HS-27A (cell line): ENCODE data around the gene JPH3.
"Not testable (repeated sequence)": the region's sequence is repeated elsewhere in the genome, so short reads cannot be mapped to it uniquely, and the experiment has no call there.

Experiments
- DNase-seq: peaks from one replicate; pipeline ENCODE4 v3.0.0-alpha.2; 2012; ENCODE audit warnings: low read depth, missing footprints

Gene JPH3

GRCh38 chr16:87715231-87715630 lies 112.9 kb downstream of the JPH3 start:
- no peak for DNase-seq

- DNase-seq = no peak
Observed at GRCh38 chr16:87715658-87716057, 113.3 kb downstream of the JPH3 start.

GRCh38 chr16:87718831-87719230 lies 116.5 kb downstream of the JPH3 start:
- DNase-seq = not testable (repeated sequence)

GRCh38 chr16:87720446-87720845 lies 118.1 kb downstream of the JPH3 start:
- DNase-seq = no peak

GRCh38 chr16:87721622-87722585 lies 119.6 kb downstream of the JPH3 start:
- DNase-seq = no peak

GRCh38 chr16:87722590-87723225 lies 120.4 kb downstream of the JPH3 start:
- no peak for DNase-seq

GRCh38 chr16:87723226-87723623 lies 120.9 kb downstream of the JPH3 start:
- no peak for DNase-seq

- no peak for DNase-seq
Observed at GRCh38 chr16:87724490-87725291, 122.4 kb downstream of the JPH3 start.

GRCh38 chr16:87725596-87726235 lies 123.4 kb downstream of the JPH3 start:
- DNase-seq = no peak

- DNase-seq = not testable (repeated sequence)
Observed at GRCh38 chr16:87726577-87726976, 124.3 kb downstream of the JPH3 start.

- no peak for DNase-seq
Observed at GRCh38 chr16:87727346-87727745, 125.0 kb downstream of the JPH3 start.

GRCh38 chr16:87728026-87728425 lies 125.7 kb downstream of the JPH3 start:
- DNase-seq = no peak

- no peak for DNase-seq
Observed at GRCh38 chr16:87729266-87729954, 127.1 kb downstream of the JPH3 start.

- no peak for DNase-seq
Observed at GRCh38 chr16:87731607-87732006, 129.3 kb downstream of the JPH3 start.

GRCh38 chr16:87733190-87733589 lies 130.9 kb downstream of the JPH3 start:
- no peak for DNase-seq

- DNase-seq = no peak
Observed at GRCh38 chr16:87734644-87735043, 132.3 kb downstream of the JPH3 start.

- no peak for DNase-seq
Observed at GRCh38 chr16:87735270-87736007, 133.1 kb downstream of the JPH3 start.

- DNase-seq = no peak
Observed at GRCh38 chr16:87736008-87736382, 133.7 kb downstream of the JPH3 start.

GRCh38 chr16:87739801-87740200 lies 137.5 kb downstream of the JPH3 start:
- no peak for DNase-seq

- no peak for DNase-seq
Observed at GRCh38 chr16:87740441-87740840, 138.1 kb downstream of the JPH3 start.
